Cardiac fibroblast (primary cell): Measurements from ENCODE around the gene ARID1B.

Experiments
- DNase-seq, 2 donors: peaks; one replicate each; pipeline versions ENCODE4 v3.0.0 to v3.0.0-alpha.2; 2010; ENCODE audit warnings: low read depth in 2 of 2
- H3K4me3 ChIP-seq, 2 donors: replicated peaks in 1 of 2; 1 replicate in 1 of 2; 2 replicates in 1 of 2; pipeline ENCODE4 v1.5.1; 2011; ENCODE audit warnings: low read depth in 2 of 2, low read length in 2 of 2, mild to moderate bottlenecking in 2 of 2, moderate library complexity in 1 of 2
- TF ChIP-seq, protein P1 (sequence below): IDR thresholded peaks from one replicate; pipeline ENCODE4 v1.5.1; 2011; ENCODE audit warnings: low read depth, mild to moderate bottlenecking, low read length, inconsistent platforms

Gene ARID1B

DNA sequence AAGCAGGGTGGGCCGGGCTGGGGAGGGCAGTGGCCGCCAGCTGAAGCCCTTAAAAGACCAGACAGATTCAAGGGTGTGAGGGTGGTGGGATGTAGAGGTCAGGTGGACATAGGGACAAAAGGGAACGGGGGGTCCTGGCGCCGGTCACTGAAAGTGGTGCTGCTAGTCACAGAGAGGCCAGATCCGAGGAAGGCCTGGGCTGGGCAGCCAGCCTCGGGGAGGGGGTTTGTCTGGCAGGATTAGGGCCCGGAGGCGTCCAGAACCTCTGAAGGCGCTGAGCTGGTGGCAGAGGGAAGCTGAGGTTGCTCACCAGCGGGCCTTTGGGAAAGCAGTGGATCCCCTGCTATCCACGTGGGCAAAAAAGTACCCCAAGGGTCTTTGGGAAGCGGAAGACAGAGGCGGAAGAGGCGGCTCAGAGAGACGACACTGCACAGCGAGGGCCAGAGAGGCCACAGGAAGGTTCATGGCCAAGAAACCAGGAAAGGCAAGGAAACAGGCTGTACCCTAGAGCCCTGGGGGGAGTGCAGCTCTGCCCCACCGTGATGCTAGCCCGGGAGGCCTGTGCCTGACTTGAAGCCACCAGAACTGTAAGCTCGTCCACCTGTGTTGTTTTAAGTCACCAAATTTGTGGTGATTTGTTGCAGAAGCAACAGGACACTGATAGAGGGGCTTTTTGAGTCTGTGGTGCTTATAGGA is 440.2 kb downstream of the ARID1B start:
- TF ChIP-seq, protein P1, sequence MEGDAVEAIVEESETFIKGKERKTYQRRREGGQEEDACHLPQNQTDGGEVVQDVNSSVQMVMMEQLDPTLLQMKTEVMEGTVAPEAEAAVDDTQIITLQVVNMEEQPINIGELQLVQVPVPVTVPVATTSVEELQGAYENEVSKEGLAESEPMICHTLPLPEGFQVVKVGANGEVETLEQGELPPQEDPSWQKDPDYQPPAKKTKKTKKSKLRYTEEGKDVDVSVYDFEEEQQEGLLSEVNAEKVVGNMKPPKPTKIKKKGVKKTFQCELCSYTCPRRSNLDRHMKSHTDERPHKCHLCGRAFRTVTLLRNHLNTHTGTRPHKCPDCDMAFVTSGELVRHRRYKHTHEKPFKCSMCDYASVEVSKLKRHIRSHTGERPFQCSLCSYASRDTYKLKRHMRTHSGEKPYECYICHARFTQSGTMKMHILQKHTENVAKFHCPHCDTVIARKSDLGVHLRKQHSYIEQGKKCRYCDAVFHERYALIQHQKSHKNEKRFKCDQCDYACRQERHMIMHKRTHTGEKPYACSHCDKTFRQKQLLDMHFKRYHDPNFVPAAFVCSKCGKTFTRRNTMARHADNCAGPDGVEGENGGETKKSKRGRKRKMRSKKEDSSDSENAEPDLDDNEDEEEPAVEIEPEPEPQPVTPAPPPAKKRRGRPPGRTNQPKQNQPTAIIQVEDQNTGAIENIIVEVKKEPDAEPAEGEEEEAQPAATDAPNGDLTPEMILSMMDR, result no peak
- DNase-seq, result no peak
- H3K4me3 ChIP-seq, result no peak overlapping the region

DNA sequence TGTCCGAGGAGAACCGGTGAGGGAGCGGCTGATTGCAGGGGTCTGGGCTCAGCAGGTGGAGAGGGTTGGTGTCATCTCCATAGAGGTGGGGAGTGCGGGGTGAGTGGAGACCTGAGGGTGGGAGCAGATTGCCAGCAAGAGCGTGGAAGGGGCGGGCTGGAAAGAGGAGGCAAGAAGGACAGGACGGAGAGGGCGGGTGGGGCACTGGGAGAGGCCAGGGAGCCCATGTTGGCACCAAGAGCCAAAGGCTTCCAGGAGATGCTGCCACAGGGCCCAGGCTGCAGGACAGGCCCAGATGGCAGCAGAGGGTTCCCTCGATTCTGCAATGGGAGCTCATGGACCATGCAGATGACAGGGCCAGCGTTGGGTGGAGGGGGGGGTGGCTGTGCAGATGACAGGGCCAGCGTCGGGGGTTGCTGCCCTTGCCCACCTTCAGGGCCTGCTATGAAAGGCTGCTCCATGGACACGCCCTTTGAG is 440.8 kb downstream of the ARID1B start:
- DNase-seq, result no peak
- TF ChIP-seq, protein P1, result no peak
- no peak overlapping the region for H3K4me3 ChIP-seq

DNA sequence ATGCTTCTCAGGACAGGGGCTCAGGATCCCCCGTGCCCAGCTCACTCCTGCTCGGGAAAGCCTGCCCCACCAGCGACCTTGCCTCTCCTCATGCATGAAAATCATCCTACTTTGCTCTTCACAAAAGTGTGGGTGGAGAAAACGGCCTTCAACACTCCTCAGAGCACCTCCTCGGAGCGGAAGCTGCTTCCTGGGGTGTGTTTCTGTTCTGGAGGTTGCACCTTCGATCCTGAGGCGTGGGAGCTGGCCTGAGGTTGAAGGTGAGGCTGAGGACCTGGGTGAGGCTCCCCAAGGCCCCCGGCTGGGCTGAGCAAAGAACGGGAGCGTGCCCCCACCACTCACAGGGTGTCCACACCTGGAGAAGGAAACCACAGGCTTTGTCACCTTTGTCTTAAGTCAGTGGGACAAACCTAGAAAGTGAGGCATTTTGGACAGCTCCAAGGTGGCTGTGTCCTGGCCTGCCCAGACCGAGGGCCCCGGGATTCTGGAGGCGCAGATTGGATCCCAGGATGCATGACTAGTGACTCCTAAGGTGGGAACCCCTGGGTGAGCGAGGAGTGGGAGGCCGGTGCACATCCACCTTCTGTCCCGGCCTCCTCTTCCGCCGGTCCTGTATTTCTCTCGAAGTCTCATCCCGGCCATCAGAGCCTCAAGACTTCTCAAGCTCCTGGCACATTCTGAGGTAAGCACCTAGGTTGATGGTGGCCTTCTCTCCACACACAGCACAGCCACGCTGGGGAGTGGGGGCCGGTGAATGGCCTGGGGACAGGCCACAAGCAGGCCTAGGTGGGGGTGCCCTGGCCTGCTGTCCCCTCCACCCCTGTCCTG is 441.4 kb downstream of the ARID1B start:
- H3K4me3 ChIP-seq, result no peak overlapping the region
- no peak for DNase-seq
- TF ChIP-seq, protein P1, result no peak

DNA sequence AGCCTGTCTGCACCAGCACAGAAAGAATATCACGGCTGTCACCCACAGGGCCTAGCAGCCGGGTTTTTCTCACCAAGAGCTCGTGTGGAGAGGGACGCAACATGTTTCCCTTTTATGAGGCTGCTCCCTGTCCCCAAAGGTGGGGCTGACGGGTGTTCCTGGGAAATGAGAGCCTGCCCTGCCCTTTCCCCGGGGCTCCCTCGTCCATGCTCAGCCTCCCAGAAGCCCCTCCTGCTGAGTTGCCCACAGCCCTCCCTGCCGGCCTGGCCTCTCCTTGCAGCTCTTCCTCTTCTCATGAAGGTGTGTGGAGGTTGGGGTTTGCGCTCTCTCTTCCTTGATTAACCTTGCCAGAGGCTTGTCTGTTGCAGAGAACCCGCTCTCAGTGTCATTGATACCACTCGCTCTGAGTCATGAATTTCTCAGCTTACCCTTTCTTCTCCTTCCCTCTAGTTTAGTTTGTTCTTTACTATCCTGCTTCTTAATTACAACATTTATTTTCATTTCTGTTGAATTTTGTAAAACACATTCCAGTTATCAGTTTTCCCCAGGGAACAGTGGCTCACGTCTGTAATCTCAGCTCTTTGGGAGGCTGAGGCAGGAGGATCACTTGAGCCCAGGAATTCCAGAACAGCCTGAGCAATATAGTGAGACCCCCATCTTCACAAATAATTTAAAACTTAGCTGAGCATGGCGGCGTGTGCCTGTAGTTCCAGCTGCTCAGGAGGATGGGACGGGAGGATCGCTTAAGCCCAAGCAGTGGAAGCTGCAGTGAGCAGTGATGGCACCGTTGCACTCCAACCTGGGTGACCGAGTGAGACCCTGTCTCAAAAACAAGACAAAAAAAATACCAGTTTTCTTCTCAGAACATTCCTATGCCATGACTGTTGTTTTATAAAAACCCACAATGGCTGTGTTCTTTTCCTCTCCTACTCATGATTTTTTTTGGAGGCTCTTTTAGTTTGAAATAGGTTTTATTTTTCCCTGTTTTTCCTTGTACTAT is 442.3 kb downstream of the ARID1B start:
- TF ChIP-seq, protein P1, result no peak
- peak; percentile 46 to 63 for DNase-seq
- no peak overlapping the region for H3K4me3 ChIP-seq

DNA sequence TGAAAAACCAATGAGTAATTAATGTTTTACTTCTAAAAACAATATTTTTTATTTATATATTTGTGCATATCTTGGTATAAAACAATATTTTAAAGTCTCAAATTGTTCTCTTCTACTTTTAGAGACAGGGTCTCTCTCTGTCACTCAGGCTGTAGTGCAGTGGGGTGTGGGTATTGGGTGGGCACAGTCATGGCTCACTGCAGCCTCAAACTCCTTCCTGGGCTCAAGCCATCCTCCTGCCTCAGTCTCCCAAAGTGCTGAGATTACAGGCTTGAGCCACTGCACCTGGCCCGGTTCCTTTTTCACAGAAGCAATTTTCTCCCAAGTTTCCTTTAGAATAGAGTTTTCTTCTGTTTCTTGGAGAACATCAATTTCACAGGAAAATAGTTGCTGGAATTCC is 443.3 kb downstream of the ARID1B start:
- DNase-seq, result no peak
- TF ChIP-seq, protein P1, result no peak
- peak overlapping the region in 1 of 2 donors; percentile 50 for H3K4me3 ChIP-seq
